GM21381 (cell line): ENCODE measurements around the gene EPYC.
"Not testable (repeated sequence)": the region's sequence is repeated elsewhere in the genome, so short reads cannot be mapped to it uniquely, and the experiment has no call there.

Experiments used
- ATAC-seq: cut with Tn5 transposase; IDR thresholded peaks from one replicate; pipeline ENCODE4 v1.9.1; 2021; ENCODE audit warnings: mild to moderate bottlenecking, moderate library complexity; ENCODE audit not compliant: unreplicated experiment

Gene EPYC

DNA sequence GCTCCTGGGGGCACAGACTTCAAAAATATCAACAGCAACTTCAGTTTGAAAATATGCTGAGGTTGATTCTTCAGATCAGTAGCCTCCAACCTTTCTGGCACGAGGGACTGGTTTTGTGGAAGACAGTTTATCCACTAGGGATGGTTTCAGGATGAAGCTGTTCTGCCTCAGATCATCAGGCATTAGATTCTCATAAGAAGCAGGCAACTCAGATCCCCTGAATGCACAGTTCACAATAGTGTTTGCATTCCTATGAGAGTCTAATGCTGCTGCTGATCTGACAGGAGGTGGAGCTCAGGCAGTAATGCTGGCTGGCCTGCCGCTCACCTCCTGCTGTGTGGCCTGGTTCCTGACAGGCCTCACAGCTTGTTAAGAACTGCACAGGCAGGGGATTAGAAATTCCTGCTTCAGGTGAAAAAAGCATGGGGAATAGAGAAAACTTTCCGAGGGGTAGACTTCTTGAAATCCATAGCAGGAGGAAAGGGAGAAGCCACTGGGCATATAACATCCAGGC, 12.8 kb downstream of the EPYC start:
- no peak for ATAC-seq

DNA sequence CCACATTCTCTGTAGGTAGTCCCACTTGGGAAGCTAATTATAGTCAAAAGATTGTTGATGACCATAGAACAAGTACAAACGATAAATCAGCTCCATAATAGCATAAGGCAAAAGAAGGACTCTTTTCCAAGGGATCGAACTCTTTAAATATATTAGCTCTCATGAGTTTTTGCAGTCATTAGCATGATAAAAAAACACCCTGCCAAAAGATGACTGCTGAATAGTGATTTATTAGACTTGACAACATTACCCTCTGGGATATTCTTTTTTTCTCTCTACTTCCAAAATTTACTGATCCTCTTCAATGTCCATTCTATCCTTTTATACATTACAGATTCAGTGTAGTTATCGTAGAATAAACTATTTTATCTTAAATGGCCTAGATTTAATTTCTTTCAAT, 14.2 kb downstream of the EPYC start:
- no peak for ATAC-seq

- ATAC-seq: no peak
Measured at GRCh38 chr12:90989686-90990111, 15.1 kb downstream of the EPYC start.

DNA sequence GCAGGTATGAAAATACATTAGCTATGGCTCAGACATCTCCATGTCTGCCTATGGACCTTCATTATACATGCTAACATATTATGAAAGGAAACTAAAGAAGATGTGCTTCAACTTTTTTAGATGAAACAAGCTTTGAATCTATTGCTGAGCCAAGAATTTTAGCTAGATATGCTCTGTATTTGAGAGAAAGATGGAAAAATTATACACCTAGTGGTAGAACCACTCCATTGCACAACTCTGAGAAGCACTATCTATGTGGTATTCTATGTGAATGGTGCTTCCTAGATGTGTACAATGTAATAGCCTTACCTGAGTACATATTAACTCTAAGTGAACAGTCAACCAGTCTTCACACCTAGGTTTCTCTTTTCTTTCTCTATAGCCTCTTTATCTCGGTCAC, 17.3 kb downstream of the EPYC start:
- ATAC-seq: no peak

GRCh38 chr12:90987101-90987500, 17.7 kb downstream of the EPYC start:
- ATAC-seq: no peak

- ATAC-seq: not testable (repeated sequence)
Measured at GRCh38 chr12:90985331-90985730, 19.4 kb downstream of the EPYC start.

GRCh38 chr12:90984114-90984513, 20.7 kb downstream of the EPYC start:
- ATAC-seq: no peak

DNA sequence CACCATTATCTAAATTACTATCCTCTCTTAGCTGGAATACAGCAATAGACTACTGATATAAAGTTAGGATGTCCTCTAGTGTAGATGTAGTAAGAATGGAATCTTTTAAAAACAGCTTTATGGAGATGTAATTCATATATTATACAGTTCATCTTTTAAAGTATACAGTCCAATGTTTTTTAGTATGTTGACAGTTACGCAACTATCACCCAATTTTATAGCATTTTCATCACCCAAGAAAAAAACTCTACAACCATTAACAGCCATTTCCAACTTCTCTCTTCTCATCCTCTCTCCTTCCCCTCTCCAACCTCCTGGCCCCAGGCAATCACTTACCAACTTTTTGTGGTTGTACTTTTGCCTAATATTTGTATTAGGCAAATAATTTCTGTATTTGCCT, 22.6 kb downstream of the EPYC start:
- no peak for ATAC-seq

DNA sequence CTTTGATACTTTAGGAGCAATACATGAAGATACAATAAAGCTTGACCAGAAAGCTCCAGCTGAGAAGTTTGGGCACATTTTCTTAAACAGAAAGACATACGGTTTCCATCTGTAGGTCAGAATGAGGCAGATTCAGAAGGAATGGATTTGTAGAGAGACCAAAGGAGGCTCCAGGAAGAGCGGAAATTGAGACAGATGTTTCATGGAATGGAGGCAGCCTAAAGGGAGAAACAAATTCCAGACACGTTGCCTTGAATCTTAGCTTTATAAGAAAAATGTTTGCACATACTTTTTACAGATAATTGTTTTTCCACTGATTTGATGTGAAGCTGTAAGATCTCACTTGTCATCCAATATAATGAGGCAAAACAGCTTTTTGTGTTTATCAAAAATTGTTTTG, 24.8 kb downstream of the EPYC start:
- no peak for ATAC-seq

DNA sequence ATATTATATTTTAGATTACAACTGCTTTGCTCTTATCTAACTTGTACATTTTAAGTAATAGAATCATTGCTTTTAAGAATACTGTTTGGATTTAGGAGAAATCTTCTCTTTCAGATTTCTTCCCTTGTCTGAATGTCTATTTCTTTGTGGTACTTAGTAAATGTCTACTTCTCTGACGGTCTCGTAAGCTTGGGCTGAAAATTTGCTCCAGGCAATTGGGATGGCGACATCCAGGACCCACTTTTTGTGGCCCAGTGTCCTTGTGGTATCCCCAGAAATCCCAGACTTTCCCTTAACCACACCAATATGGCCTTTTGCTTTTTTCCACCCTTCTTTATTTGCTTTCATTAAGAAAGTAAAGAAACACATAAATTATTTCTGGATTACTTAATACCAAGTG, 25.8 kb downstream of the EPYC start:
- ATAC-seq: no peak

- peak; percentile 84 for ATAC-seq
Measured at GRCh38 chr12:90978117-90978770, 26.5 kb downstream of the EPYC start.

- no peak for ATAC-seq
Measured at GRCh38 chr12:90977224-90977623, 27.5 kb downstream of the EPYC start.

DNA sequence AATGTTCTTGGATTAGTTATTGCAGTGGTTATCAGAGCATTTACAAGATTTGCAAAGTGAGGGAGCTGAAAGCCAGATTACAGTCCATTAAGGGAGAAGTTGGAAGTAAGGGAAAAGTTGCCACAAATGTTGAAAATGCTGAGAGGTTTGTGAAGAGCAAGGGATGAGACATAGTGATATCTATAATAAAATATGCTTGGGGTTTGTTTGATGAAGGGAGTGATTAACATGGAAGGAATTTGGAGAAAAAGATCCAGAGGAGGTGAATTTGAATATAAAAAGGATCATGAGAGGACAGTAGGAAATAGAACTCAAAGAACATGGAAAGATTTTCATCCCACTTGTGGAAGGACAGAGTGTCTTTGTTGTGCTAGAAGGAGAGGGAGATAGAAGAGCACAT, 30.5 kb downstream of the EPYC start:
- ATAC-seq: no peak

DNA sequence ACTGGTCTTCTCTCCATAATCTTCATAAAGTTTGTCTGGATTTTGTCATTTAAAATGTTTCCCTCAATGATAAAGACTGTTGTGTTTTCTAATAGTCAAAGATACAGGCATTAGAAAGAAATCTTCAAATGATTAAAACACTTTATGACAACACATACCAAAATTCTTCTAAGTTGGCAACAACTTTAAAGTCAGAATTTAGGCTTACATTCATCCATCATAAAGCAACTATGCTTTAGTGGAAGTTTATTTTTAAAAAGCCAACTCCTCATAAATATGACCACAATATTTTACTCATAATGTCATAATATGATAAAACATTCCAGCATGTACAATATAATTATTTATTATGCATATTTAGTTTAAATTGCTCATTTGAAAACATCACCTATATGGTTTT, 32.5 kb downstream of the EPYC start:
- no peak for ATAC-seq

DNA sequence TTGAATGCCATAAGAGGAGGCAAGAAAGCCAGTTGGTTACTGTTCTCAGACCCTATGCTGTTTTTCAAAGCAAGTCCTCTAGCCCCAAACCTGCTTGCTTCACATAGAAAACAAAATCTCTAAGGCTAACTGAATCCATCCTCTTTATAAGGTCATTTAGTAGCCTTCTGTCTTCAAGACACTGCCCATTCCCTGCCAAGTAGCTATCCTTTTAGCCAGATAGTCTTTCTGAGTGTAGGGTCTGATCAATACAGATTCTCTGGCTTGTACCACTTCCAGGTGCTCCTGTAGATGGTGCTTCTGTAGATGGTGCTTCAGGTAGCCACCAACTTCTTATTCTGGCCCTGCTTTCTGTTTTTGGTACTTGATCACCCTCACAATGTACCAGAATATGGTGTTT, 33.9 kb downstream of the EPYC start:
- no peak for ATAC-seq

GRCh38 chr12:90970471-90970870, 34.3 kb downstream of the EPYC start:
- ATAC-seq: no peak

- no peak for ATAC-seq
Measured at GRCh38 chr12:90969851-90970250, 34.9 kb downstream of the EPYC start.

GRCh38 chr12:90969346-90969745, 35.4 kb downstream of the EPYC start:
- ATAC-seq: no peak

DNA sequence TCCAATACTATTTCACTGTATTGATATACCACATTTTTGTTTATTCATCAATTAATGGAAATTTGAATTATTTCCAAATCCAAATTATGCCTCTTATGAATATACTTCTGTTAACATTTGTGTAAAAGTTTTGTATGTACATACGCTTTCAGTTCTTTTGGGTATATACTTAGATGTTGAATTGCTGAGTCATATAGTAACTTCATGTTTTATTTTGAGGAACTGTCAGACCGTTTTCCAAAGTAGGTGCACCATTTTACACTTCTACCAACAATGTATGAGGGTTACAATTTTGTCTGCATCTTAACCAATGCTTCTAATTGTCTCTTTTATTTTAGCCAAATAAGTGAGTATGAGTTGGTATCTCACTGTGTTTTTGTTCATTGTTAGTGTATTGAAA, 39.6 kb downstream of the EPYC start:
- no peak for ATAC-seq

DNA sequence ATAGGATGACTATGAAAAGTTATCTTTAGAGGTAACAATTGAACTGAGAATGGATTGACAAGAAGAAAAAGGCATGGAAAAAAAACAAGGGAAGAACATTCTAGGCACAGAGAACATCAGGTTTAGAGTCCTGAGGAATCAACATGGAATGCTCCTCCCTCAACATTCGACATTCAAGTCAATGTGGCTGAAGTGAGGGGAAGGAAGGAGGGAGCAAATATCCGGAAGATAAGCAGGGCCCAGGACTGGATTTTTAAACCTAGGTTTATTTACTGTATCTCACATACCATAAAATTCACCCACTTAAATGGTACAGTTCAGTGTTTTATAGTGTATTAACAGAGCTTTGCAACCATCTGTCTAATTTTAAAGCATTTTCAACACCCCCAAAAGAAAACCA, 40.2 kb downstream of the EPYC start:
- ATAC-seq: no peak

GRCh38 chr12:90963946-90964345, 40.8 kb downstream of the EPYC start:
- ATAC-seq: no peak

DNA sequence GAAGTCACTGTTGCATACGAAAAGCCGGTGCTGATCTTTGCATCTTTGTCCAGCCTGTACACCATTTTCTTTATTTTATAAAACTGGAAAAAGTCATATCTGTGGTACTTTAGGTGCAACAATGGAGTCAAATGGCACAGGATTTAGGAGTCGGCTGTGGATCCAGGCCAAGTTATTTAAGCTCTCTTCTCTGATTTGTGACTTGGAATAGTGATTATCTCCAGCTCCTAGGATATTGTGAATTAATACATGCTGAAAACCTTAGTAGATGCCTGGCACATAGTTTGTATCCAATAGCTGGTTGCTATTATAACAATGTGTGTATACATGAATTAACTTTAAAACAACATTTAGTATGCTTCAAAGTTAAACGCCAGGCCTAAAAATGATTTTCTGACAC, 43.6 kb downstream of the EPYC start:
- ATAC-seq: no peak

DNA sequence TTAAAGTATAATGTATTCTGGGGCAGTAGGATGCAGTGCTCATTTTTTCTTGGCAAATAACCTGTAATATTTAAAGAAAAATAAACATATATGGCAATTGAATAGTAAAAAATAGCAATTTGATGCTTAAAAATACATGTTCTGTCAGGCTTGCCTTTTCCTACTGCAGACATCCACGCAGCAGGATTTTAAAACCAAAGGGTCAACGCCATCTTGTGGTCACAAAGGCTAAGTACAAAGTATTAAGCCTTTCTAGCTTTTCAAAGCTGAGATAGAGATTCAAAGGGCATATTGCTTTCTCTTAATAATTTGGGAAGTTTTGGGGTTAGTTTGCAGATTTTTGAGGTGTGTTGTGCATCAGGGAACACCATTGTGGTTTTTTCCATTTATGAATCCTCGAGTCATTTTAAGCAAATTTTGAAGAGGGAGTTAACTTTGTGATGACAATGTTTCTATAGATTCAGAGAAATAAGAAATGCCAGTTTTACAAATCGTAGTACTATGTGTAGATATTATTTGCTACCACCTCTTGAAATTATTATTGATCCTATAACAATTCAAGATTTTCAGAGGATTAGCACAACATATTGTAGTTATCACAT, 45.1 kb downstream of the EPYC start:
- ATAC-seq: peak; percentile 89
